HG02571 (cell line): ENCODE data around the gene IL17RC.

Experiments
- ATAC-seq: cut with Tn5 transposase; IDR thresholded peaks from one replicate; pipeline ENCODE4 v1.9.1; 2021; ENCODE audit warnings: mild to moderate bottlenecking, moderate library complexity; ENCODE audit not compliant: unreplicated experiment

Gene IL17RC

DNA sequence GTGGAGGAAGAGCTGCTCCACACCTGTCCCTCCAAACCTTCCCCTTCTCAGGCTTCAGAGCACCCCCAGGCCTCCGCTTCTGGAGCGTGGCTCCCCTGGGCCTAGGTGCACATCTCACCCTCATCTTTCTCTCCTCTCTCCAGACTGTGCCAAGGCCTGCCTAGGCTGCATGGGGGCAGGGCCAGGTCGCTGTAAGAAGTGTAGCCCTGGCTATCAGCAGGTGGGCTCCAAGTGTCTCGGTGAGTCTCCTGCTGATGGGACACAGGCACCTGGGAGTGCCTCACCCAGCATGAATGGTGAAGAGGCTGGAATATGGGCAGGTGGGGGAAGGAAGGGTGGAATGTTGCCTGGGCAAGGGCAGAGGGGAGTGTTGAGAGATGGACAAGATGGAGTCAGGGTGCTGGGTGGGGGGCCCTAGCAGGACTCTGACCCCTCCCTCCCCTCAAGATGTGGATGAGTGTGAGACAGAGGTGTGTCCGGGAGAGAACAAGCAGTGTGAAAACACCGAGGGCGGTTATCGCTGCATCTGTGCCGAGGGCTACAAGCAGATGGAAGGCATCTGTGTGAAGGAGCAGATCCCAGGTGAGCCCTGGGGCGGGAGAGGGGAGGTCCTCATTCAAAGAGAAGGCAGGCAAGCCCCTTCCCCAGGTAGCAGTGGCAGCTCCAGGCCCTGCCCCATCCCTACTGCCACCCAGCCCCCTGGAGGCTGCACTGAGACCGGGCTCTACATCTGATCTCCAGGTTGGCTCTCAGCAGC, 26.2 kb downstream of the IL17RC start:
- no peak for ATAC-seq

GRCh38 chr3:9944271-9944670, 27.4 kb downstream of the IL17RC start:
- ATAC-seq = no peak

- no peak for ATAC-seq
Measured at GRCh38 chr3:9945358-9945757, 28.5 kb downstream of the IL17RC start.

DNA sequence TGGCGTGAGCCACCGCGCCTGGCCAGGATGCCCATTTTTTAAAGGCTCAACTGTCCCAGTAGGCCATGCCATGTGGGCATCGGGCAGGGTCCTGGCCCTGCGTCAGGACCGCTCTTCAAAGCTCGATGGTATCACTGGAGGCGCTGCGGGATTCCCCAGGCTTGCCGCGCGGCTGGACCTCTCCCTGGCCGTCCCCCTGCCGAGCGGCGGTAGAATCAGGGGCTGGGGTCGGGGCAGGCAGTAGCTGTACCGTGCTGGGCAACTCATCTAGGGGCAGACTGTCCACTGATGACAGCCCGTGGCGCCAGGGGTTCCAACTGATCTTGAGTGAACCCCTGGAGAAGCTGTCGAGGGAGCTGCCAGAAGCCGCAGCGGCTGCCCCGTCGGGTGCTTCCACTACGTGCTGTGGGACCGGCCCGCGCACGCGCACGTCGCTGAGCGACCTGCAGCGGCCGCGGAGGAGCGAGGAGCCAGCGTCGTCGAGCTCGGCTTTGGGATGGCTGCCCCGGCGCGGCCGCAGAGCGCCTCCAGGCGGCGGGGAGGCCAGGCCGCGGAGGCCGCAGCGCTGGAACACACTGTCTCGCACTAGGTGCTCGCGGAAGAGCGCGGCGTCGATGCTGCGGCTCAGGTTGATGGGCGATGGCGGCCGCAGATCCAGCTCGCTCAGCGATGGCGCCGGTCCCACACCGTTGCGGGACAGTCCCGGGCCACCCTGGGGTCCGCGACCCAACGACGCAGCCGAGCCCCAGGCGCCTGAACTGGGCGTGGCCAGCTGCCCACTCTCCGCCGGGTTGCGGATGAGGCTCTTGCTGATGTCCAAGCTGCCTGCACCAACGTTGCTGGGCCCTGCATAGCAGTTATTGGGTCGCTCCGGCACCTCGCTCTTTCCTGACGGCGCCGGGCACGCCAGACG, 29.5 kb downstream of the IL17RC start:
- ATAC-seq = peak; percentile 59

DNA sequence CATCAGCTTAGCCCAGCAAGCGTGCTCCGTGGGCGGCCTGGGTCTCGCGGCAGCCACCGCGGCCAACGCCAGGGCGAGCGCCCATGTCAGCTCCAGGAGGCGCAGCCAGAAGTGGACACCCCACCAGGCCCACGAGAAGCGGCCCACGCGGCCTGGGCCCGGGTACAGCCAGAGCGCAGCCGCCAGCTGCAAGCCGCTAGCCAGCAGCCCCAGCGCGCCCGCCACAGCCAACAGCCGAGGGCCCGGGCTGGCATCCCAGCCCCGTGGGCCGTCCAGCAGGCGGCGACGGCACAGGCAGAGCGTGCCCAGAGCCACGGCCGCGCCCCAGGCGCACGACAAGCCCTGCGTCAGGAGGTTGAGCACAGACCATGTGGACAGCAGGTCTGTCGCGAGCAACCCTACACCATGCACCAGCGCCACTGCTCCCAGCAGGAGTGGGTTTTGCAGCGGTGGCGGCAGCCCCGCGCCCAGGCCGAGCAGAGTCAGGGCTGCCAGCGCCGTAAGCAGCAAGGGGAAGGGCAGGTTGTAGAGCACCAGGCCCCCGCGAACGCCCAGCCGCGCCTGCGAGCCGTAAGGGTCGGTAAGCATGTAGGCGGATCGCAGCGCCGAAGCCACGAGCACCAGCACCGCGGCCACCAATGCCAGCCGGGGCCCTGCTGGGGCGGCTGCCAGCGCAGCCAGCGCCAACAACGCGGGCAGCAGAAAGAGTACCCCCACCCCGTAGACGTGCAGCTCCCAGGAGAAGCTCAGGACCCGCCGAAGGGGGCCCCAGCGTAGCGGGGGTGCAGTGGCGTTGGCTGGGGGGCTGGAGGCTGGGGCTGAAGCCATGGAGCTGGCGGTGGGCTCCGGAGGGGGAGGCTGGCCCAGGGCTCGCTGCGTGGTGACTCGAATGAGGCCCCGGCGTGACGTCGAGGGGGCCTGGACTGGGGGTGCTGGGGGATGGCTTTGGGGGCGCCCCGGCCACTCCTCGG, 30.4 kb downstream of the IL17RC start:
- ATAC-seq = no peak

- no peak for ATAC-seq
Measured at GRCh38 chr3:9948586-9948985, 31.7 kb downstream of the IL17RC start.

DNA sequence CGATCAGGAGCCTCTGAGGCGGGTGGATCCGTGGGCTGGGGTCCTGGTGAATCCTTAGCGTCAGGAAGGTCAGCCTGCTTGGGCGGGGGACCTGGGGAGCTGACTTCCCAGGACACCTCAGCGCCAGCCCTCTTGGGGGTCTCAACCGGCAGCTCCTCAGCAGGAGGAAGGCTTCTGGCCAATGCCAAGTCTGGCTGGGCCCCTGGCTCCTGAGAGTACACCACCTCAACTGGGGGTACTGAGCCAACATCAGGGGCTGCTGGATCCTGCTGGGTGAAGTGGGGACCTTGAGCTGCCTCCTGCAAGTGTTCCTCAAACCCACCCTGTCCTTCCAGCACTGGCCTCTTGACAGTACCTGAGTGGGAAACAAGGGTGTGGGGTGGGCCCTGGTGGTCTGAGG, 32.2 kb downstream of the IL17RC start:
- ATAC-seq = no peak

DNA sequence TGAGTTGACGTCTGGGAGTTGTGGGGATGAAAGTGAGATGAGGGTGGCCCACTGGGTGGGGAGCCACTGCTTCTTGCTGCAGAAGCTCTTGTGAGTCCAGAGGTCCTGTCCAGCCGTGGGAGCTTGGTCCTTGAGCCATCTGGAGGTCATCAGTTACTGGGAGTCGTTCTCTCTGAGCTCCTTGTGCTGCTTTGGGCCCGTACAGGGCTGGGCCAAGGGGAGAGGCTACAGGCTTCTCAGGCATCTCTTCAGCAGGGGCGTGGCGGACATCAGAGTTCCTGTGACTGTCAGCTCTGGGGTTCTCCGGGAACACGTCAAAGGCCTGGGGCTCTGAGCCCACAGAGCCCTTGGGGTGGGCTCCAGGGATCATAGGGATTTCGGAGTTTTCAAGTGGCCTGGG, 32.7 kb downstream of the IL17RC start:
- no peak for ATAC-seq

DNA sequence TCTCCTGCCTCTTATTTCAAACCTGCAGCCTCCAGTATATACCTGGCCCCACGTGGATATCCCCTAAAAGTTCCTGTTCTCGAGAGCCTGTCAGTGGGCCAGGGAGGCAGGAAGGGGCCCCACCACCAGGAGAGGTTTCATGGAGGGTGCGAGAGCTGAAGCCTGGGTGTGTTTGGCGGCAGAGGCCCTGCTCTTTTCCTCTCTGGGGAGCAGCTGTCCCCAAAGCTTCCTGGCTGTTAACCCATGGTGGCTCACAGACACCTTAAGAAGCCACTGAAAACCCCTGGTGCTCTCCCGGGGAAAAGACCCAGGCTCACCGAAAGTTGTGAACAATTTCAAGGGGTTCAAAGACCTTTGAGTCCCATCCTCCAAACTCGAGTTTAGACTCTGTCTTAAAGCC, 34.2 kb downstream of the IL17RC start:
- ATAC-seq = peak; percentile 32

DNA sequence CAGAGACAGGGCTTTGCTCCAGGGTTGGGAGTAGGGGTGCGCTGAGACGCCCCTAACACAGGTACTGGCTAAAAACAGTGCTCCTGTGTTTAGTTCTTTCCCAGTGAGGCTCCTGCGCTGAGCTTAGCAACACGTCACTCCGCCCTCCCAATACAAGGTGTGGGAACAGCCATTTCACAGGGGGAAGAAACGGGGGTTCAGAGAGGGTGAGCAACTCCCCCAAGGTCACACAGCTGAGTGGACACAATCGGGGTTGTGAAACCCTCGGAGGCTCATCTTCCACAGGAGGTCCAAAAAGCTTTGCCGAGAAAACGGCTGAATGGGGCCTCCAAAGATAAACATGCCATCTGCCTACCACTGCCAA, 34.7 kb downstream of the IL17RC start:
- ATAC-seq = peak; percentile 11

- ATAC-seq = peak; percentile 52
Measured at GRCh38 chr3:9951962-9952805, 35.3 kb downstream of the IL17RC start, which contains the start of gene PRRT3. PRRT3 (minus strand) TSS chr3:9952408; CDS start chr3:9950115, 2,293 bp downstream.

DNA sequence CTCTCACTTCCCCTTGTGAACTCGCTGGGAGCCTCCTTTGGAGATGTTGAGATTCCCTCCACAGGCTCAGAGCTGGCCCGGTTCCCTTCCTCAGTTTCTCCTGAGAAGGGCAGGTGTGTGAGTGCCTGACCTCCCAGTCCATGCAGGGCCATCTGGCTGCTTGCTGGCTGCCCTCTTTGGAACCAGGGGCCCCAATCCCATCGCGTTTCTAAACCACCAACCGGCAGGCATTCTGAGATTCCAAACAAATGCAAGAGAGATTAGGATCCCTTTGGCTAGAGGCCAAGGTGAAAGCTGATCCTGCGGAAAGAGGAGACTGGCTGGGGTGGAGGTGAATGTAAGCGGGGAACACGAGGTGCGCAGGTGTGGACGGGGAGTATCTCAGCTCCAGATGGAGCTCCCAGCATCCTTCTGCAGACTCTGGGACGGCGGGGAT, 38.2 kb downstream of the IL17RC start:
- no peak for ATAC-seq

GRCh38 chr3:9955611-9956352, 38.9 kb downstream of the IL17RC start:
- no peak for ATAC-seq

DNA sequence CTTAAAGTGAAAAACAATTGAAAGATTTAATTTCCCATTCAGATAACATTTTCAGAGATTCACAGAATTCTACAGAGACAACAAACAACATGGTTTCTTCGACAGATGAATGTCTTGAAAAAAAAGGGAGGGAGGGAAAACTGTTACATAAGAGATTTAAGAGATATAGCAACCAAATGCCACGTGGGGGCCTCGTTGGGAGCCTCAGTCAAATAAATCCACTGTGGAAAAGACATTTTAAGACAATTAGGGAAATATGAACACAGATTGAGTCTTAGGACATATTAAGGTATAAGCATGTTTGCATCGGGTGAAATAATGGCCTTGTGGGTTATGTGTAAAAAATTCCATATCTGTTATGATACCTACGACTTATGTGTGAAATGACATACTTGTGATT, 40.3 kb downstream of the IL17RC start:
- no peak for ATAC-seq

DNA sequence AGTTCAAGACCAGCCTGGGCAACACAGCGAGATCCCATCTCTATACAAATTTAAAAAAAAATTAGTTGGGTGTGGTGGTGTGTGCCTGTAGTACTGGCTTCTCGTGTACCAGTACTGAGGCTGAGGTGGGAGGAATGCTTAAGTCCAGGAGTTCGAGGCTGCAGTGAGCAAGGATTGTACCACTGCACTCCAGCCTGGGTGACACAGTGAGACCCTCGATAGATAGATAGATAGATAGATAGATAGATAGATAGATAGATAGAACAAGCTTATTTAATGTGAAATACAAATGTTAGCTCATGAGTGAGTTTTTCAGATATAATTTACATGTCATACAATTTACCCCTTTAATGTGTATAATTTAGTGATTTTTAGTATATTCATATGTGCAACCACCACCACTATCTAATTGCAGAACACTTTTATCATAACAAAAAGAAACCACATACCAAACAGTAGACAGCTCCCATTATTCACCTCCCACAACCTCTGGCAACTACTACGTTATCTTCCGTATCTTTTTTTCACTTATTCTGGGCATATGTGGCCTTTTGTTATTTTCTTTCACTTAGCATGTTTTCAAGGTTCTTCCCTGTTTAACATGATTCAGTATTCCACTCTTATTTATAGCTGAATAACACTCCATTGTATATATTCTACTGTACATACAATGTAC, 48.4 kb downstream of the IL17RC start:
- no peak for ATAC-seq

- ATAC-seq = no peak
Measured at GRCh38 chr3:9966841-9967240, 49.9 kb downstream of the IL17RC start.

GRCh38 chr3:9969632-9970019, 52.7 kb downstream of the IL17RC start:
- ATAC-seq = no peak

GRCh38 chr3:9970020-9970652, 53.2 kb downstream of the IL17RC start:
- ATAC-seq = no peak
